A375 (cell line): ENCODE data around the gene PIH1D1. TPM values are rescaled to one million over a fixed set of nuclear protein-coding genes. Genes with fewer than 3 reads are reported as not detected.

ENCODE experiments used
- small RNA-seq: library from RNA; depleted of rRNA; stranded (forward); fragments of <200 nt; gene quantifications from one replicate; pipeline ENCODE3, GENCODE V24; 2014
- total RNA-seq: library from RNA; depleted of rRNA; stranded (reverse); fragments of >200 nt; shearing (Covaris generic); gene quantifications from 2 replicates; pipeline ENCODE4 v1.2.3, GENCODE V29; 2014; rRNA removed

The PIH1D1 gene
- 266 and 279 TPM in 2 replicates for total RNA-seq

DNA sequence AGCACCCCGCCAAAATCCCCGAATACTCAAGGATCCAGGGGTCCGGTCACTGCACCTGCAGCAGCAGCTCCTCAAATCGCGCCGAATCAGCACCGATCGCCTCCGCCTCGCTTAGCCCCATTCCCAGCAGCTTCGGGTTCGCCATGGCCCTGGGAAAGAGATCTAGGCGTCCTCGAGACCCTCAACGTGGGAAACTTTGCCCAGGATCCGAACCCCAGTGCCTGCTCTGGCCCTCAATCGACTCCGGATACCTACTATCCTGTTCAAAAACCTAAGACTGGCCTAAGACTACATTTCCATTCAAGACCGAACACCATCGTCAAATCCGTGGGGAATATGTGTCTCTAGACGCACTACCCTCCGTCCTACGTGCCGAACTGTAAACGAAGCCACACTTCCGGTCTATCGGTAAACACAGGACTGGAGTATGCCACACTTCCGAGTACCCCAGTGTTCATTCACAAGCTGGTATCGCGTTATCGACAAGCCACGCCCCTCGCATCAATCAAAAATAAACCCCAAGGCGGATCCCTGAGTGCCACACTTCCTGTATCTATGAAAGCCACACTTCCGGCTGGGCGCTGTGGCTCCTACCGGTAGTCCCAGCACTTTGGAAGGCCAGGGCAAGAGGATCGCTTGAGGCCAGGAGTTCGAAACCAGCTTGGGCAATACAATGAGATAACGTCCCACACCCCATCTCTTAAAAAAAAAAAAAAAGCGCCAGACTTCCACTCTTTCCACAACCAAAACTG lies at the start of gene PIH1D1:
TSS of gene PIH1D1 (minus strand) at position 385 of the 752 bp plus-strand sequence. CDS start at position 145, 240 bp downstream.

GRCh38 chr19:49487277-49488045 lies 35.8 kb upstream of the PIH1D1 start, which contains the start of gene RPL13A:
TSS of gene RPL13A (plus strand) at chr19:49487608. CDS start at chr19:49487630, 22 bp downstream.

GRCh38 chr19:49473868-49474541 lies 22.4 kb upstream of the PIH1D1 start, which contains the start of gene FLT3LG:
TSS of gene FLT3LG (plus strand) at chr19:49474215. CDS start at chr19:49474640, 425 bp downstream.

GRCh38 chr19:49453013-49453756 lies 1.6 kb upstream of the PIH1D1 start, which contains the start of gene ALDH16A1:
TSS of gene ALDH16A1 (plus strand) at chr19:49453225. CDS start at chr19:49453332, 107 bp downstream.

DNA sequence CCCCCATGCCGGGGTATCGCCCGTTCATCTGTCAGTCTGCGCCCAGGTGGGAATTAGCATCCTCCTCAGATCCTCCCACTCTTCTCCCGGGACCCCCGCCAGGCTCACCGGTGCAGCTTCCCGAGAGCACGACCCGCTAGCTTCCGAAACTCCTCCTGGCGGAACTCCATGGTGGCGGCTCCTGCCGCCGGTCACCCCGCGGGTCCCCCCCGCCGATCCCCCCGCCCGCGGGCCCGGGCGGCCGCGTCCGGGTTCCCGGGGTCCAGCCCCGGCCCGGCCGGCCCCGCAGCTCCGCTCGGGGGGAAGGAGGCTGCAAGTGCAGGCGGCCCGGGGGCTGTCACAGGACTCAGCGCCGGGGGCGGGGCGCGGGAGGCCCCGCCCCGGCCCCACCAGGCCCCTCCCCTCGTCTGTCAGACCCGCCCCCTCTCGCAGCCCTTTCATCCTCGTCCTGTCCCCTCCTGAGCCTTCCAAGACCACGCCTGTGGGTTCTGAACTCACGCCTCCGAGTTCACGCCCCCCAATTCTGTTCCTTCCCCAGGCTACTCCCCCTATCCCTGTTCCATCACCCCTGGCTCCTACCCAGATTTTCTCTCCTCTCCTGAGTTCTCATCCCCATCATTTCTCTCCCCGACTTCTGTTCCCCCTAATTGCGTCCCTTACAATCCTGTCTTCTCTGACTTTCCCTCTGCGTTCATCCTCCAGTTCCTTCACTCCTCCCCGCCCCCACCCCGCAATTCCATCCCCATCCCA lies 10.2 kb downstream of the PIH1D1 start, which contains the start of gene SLC17A7:
TSS of gene SLC17A7 (minus strand) at position 318 of the 750 bp plus-strand sequence. CDS start at position 170, 148 bp downstream.

DNA sequence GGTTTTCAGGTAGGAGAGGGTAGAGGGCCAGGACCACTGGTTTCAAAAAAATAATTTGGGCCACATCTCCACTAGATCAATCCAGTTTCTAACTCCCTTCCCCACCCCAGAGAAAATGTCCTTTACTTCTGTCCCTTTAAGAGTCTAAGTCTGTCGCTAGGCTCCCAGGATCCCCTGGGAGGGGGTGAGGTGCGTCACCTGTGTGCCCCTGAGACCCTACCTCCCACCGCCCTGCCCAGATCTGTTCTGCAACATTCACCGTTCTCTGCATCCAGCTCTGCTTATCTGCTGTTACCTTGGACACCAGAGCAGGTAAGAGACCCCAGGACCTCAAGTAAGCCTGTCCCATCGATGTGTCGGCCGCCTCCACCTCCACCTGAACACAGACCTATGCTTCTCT lies 26.4 kb downstream of the PIH1D1 start, which contains the start of gene GFY:
TSS of gene GFY (plus strand) at position 211 of the 400 bp plus-strand sequence. CDS start 1,043 bp downstream, outside the sequence.

GRCh38 chr19:49423071-49423984 lies 28.3 kb downstream of the PIH1D1 start, which contains the start of gene PTH2:
TSS of gene PTH2 (minus strand) at chr19:49423441. CDS start at chr19:49423339, 102 bp downstream.

Small RNAs within 50 kb of the gene (small RNA-seq; reads per million reads assigned to genes)
- not detected for gene MIR150
- gene SNORD32A = not detected
- gene SNORD33 = not detected
- gene SNORD34 = not detected
- not detected for gene SNORD35A
- not detected for gene SNORD35B

Other genes with a start within 250 kb of the PIH1D1 start
- 0.11 TPM in 1 of 2 replicates, not detected in the other for gene SLC6A16, start 126.6 kb downstream of the PIH1D1 start, total RNA-seq
- gene CD37, start 116.4 kb downstream of the PIH1D1 start, total RNA-seq = not detected in 2 replicates
- gene TEAD2, start 89.4 kb downstream of the PIH1D1 start, total RNA-seq = 14.5 and 14.9 TPM in 2 replicates
- gene DKKL1, start 87.9 kb downstream of the PIH1D1 start, total RNA-seq = 0.30 and 0.48 TPM in 2 replicates
- gene KASH5, start 63.6 kb downstream of the PIH1D1 start, total RNA-seq = 0.79 and 1.0 TPM in 2 replicates
- gene PTH2, start 28.4 kb downstream of the PIH1D1 start, total RNA-seq = not detected in 2 replicates
- gene GFY, start 26.4 kb downstream of the PIH1D1 start, total RNA-seq = not detected in 2 replicates
- gene SLC17A7, start 10.3 kb downstream of the PIH1D1 start, total RNA-seq = 0.11 TPM in 1 of 2 replicates, not detected in the other
- 87.2 and 102 TPM in 2 replicates for gene ALDH16A1, start 1.4 kb upstream of the PIH1D1 start, total RNA-seq
- gene FLT3LG, start 22.4 kb upstream of the PIH1D1 start, total RNA-seq = 3.3 and 6.1 TPM in 2 replicates
- gene RPL13A, start 35.8 kb upstream of the PIH1D1 start, total RNA-seq = 5,213 and 5,831 TPM in 2 replicates
- gene RPS11, start 44.6 kb upstream of the PIH1D1 start, total RNA-seq = 4,349 and 4,396 TPM in 2 replicates
- 0.05 TPM in 1 of 2 replicates, not detected in the other for gene FCGRT, start 60.8 kb upstream of the PIH1D1 start, total RNA-seq
- 12.7 and 14.9 TPM in 2 replicates for gene RCN3, start 76.2 kb upstream of the PIH1D1 start, total RNA-seq
- gene NOSIP, start 128.7 kb upstream of the PIH1D1 start, total RNA-seq = 123 and 143 TPM in 2 replicates
- 0.74 and 2.8 TPM in 2 replicates for gene PRRG2, start 129.5 kb upstream of the PIH1D1 start, total RNA-seq
- 7.6 and 10.9 TPM in 2 replicates for gene PRR12, start 139.4 kb upstream of the PIH1D1 start, total RNA-seq
- gene RRAS, start 188.3 kb upstream of the PIH1D1 start, total RNA-seq = 21.2 and 28.6 TPM in 2 replicates
- gene SCAF1, start 190.4 kb upstream of the PIH1D1 start, total RNA-seq = 26.2 and 30.6 TPM in 2 replicates
- gene IRF3, start 214.0 kb upstream of the PIH1D1 start, total RNA-seq = 125 and 130 TPM in 2 replicates
- 19.4 and 31.5 TPM in 2 replicates for gene BCL2L12, start 214.1 kb upstream of the PIH1D1 start, total RNA-seq
- 414 and 437 TPM in 2 replicates for gene PRMT1, start 225.5 kb upstream of the PIH1D1 start, total RNA-seq
- 10.4 and 11.6 TPM in 2 replicates for gene ADM5, start 237.8 kb upstream of the PIH1D1 start, total RNA-seq
- 3.8 and 9.1 TPM in 2 replicates for gene CPT1C, start 239.3 kb upstream of the PIH1D1 start, total RNA-seq